DMS114 treated with DMSO at 0.1 percent for 48 hours (cell line): ENCODE results near the gene RPS6KA6.
A peak's percentile ranks its signal among the peaks of the same experiment; 100 is the strongest.
"Not testable (repeated sequence)": the region's sequence is repeated elsewhere in the genome, so short reads cannot be mapped to it uniquely, and the experiment has no call there.

Experiments
- DNase-seq: peaks from one replicate; lab custom pipeline; 2025; ENCODE audit not compliant: unreplicated experiment; lab: John Stamatoyannopoulos, UW

RPS6KA6 gene

GRCh38 chrX:84165711-84166110 is 22.3 kb downstream of the RPS6KA6 start:
- no peak for DNase-seq

- DNase-seq, result no peak
Observed at GRCh38 chrX:84162401-84162800, 25.6 kb downstream of the RPS6KA6 start.

DNA sequence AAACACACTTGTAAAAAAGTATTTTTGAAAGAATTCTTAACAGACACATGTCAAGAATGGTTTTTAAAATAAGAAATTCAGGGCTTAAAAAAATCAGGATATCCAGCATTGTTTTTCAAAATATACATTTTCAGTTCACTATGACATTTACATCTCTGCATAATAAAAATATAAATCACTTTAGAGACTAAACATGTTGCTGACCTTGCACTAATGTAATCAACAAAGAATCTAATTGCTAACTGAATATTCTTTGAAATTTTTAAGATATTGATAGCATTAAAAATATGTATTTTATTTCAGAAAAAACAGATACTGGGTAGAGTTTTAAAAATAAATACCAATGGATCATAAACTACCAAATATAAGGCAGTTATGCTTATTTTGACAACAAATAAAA is 26.4 kb downstream of the RPS6KA6 start:
- no peak for DNase-seq

- no peak for DNase-seq
Observed at GRCh38 chrX:84160736-84161135, 27.3 kb downstream of the RPS6KA6 start.

GRCh38 chrX:84156821-84157220 is 31.2 kb downstream of the RPS6KA6 start:
- DNase-seq, result no peak

- no peak for DNase-seq
Observed at GRCh38 chrX:84155938-84156337, 32.1 kb downstream of the RPS6KA6 start.

DNA sequence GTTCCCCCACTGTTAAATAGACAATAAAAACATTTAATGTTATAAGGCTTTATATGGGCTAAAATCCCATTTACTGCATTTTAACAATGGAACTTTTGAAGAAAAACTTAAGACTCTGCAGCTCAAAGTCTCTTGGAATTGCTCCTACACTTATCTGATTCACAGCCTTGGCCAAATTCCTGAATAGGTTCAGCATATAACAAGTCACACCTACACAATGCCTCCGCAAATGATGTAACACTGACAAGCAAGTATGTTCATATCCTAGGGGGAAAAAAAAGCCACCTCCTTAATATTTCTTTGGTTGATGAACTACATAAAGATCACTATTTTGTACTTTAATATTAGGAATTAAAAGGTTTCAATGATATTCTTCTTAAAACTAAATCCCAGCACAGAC is 34.5 kb downstream of the RPS6KA6 start:
- no peak for DNase-seq

DNA sequence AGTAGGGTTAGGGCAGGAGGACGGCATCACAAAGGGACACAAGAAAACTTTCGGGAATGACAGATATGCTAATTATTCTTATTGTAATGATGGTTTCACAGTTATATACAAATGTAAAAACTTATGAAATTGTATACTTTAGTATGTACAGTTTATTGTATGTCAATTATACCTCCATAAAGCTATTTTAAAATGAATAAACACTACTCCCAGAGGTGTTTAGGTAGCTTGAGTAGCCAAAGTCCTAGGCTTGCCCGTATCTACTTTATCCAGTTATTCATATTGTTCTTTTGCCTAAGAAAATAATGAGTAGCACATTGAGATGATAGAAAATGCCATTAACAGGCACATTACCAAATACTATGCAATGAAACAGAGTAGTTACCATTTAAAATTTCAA is 43.0 kb downstream of the RPS6KA6 start:
- DNase-seq, result no peak

GRCh38 chrX:84144281-84144680 is 43.7 kb downstream of the RPS6KA6 start:
- no peak for DNase-seq

GRCh38 chrX:84133023-84133422 is 55.0 kb downstream of the RPS6KA6 start:
- DNase-seq, result no peak

DNA sequence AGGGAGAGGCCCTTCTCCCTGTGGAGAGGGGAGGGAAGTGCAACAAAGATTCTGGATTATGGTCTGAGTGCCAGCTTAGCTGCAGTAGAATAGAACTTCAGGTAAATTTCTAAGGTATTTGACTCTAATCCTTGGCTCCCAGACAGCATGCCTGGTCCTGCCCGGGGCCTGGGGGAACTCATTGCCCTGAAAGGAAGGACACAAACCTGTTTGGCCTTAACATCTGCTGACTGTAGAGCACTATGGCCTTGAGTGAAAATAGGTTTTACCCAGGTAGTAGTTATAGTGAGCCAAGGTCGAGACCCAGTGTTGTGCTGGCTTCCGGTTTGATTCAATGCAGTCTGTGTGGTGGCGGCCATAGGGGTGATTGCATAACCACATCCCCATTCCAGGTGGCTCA is 64.4 kb downstream of the RPS6KA6 start:
- no peak for DNase-seq

GRCh38 chrX:84118769-84119168 is 69.2 kb downstream of the RPS6KA6 start:
- DNase-seq, result no peak

- no peak for DNase-seq
Observed at GRCh38 chrX:84118315-84118714, 69.7 kb downstream of the RPS6KA6 start.

- DNase-seq, result no peak
Observed at GRCh38 chrX:84108584-84108983, 79.4 kb downstream of the RPS6KA6 start.

GRCh38 chrX:84099120-84099519 is 88.9 kb downstream of the RPS6KA6 start:
- no peak for DNase-seq

DNA sequence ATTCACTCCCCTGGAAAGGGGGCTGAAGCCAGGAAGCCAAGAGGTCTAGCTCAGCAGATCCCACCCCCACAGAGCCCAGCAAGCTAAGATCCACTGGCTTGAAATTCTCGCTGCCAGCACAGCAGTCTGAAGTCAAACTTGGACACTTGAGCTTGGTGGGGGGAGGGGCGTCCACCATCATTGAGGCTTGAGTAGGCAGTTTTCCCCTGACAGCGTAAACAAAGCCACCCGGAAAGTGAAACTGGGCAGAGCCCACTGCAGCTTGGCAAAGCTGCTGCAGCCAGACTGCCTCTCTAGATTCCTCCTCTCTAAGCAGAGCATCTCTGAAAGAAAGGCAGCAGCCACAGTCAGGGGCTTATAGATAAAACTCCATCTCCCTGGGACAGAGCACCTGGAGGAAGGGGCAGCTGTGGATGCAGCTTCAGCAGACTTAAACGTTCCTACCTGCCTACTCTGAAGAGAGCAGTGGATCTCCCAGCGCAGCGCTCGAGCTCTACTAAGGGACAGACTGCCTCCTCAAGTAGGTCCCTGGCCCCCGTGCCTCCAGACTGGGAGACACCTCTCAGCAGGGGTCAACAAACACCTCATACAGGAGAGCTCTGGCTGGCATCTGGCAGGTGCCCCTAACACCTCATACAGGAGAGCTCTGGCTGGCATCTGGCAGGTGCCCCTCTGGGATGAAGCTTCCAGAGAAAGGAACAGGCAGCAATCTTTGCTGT is 108.4 kb downstream of the RPS6KA6 start:
- not testable (repeated sequence) for DNase-seq

- DNase-seq, result no peak
Observed at GRCh38 chrX:84078991-84079390, 109.0 kb downstream of the RPS6KA6 start.

DNA sequence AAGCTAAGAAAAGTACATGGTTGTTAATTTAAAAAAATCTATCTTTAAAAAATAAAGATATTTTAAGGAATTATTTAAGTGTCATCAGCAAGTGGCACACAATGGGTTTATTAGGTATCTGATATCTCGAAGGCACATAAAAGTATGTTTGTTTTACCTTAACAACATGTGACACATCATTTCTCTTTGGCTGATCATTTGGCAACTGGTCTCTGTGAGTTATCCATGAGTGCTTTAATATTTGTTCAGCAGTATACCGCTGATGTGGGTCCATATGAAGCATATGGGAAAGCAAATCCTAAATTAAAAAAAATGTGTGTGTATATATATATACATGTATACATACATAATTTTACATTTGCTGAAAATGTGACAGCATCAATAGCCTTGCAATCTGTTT is 123.2 kb downstream of the RPS6KA6 start:
- no peak for DNase-seq

DNA sequence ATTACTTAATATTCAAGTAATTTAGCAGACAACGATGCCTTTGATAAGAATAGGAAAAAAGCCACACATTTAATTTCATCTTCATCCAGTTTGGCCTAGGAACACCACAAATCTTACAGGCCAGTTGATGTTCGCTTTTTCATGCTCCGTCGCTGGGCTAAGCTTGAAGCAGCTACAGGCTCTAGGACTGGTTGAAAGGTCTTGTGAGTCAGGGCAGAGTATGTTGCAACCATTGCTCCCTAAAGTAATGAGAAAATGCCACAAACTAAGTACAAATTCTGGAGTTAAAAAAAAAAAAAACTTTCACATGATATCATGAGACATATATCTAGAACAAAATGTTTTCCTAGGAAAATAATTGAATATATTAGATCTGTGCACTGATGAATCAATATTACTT is 123.8 kb downstream of the RPS6KA6 start:
- DNase-seq, result no peak

- no peak for DNase-seq
Observed at GRCh38 chrX:84047339-84047738, 140.7 kb downstream of the RPS6KA6 start.

DNA sequence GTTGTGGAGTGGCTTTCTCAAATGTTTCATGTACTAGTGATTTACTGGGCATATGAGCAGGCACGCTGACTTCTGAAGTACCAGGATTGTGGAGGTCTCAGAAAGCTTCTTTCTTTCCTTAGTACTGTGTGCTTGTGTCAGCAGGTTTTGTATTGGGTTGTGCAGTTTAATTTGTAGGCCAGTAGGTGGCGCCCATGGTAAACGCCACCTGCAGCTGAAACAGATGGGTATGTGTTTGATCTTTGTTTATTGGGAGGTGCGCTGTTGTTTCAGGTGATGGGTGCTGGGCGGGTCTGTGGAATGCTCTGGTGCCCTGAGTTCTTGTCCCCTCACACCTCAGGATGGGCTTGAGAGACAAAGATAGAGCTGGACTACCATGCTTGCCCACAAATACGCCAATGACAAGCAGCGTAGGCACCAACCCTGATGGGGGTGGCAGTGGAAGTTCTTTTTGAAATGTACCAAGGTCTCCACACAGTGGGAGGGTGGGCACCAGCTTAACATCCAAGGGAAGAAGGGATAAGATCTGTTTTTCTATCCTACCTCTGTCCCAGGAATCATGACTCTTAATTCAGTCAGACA is 141.5 kb downstream of the RPS6KA6 start:
- DNase-seq, result peak; percentile 1

DNA sequence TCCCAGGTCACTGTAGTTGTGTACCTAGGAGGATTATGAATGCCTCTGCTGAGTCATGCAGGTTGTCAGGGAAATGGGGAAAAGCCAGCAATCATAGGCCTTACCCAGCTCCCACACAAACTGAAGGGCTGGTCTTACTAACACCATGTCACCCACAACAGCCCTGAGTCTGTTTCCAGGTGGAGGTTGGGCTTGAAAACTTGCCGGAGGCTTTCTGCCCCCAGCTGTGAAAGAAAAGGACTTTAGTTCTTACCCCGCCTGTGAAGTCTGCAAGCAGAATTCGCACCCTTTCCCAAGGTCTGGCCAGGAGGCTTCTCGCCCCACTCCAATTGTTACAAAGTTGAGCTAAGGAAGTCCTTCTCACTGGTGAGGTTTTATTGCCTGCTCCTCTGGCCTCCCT is 143.9 kb downstream of the RPS6KA6 start:
- DNase-seq, result no peak
